Stimulated activated CD4-positive, alpha-beta T cell treated with anti-CD3 and anti-CD28 coated beads, Interleukin-4, amount 100 ng/mL, for 24 hours (primary cell): ENCODE measurements around the gene SLC6A4.
"Not testable (repeated sequence)": the region's sequence is repeated elsewhere in the genome, so short reads cannot be mapped to it uniquely, and the experiment has no call there.

Experiments
- DNase-seq: peaks from one replicate; pipeline ENCODE4 v3.0.0-alpha.2; 2020

SLC6A4 gene

GRCh38 chr17:30219315-30219714 is 16.2 kb downstream of the SLC6A4 start:
- DNase-seq: no peak

GRCh38 chr17:30218799-30219198 is 16.7 kb downstream of the SLC6A4 start:
- DNase-seq: no peak

GRCh38 chr17:30217746-30218245 is 17.7 kb downstream of the SLC6A4 start:
- no peak for DNase-seq

GRCh38 chr17:30217054-30217453 is 18.4 kb downstream of the SLC6A4 start:
- no peak for DNase-seq

- DNase-seq: no peak
Observed at GRCh38 chr17:30212750-30213149, 22.7 kb downstream of the SLC6A4 start.

GRCh38 chr17:30211371-30211770 is 24.1 kb downstream of the SLC6A4 start:
- no peak for DNase-seq

GRCh38 chr17:30210901-30211300 is 24.6 kb downstream of the SLC6A4 start:
- DNase-seq: no peak

- DNase-seq: no peak
Observed at GRCh38 chr17:30210366-30210765, 25.1 kb downstream of the SLC6A4 start.

- no peak for DNase-seq
Observed at GRCh38 chr17:30209930-30210329, 25.6 kb downstream of the SLC6A4 start.

GRCh38 chr17:30208214-30208613 is 27.3 kb downstream of the SLC6A4 start:
- DNase-seq: no peak

- DNase-seq: no peak
Observed at GRCh38 chr17:30207655-30208054, 27.8 kb downstream of the SLC6A4 start.

GRCh38 chr17:30203471-30203981 is 32.0 kb downstream of the SLC6A4 start:
- DNase-seq: no peak

GRCh38 chr17:30200656-30201055 is 34.8 kb downstream of the SLC6A4 start:
- DNase-seq: not testable (repeated sequence)

- DNase-seq: no peak
Observed at GRCh38 chr17:30200106-30200505, 35.4 kb downstream of the SLC6A4 start.

GRCh38 chr17:30199600-30199999 is 35.9 kb downstream of the SLC6A4 start:
- DNase-seq: no peak

- DNase-seq: no peak
Observed at GRCh38 chr17:30197416-30197815, 38.1 kb downstream of the SLC6A4 start.

- no peak for DNase-seq
Observed at GRCh38 chr17:30196504-30196903, 39.0 kb downstream of the SLC6A4 start.

- no peak for DNase-seq
Observed at GRCh38 chr17:30191072-30191471, 44.4 kb downstream of the SLC6A4 start.

- DNase-seq: no peak
Observed at GRCh38 chr17:30188211-30188939, 47.1 kb downstream of the SLC6A4 start.

- DNase-seq: no peak
Observed at GRCh38 chr17:30187573-30187972, 47.9 kb downstream of the SLC6A4 start.

- DNase-seq: no peak
Observed at GRCh38 chr17:30186761-30187160, 48.7 kb downstream of the SLC6A4 start.

- DNase-seq: no peak
Observed at GRCh38 chr17:30176855-30177254, 58.6 kb downstream of the SLC6A4 start.

- no peak for DNase-seq
Observed at GRCh38 chr17:30174556-30174955, 60.9 kb downstream of the SLC6A4 start.

GRCh38 chr17:30173649-30174048 is 61.8 kb downstream of the SLC6A4 start:
- DNase-seq: peak; percentile 12

- no peak for DNase-seq
Observed at GRCh38 chr17:30172560-30172959, 62.9 kb downstream of the SLC6A4 start.
